Common myeloid progenitor, CD34-positive (primary cell): Measurements from ENCODE around the gene DRD2.

ENCODE experiments used
- CTCF ChIA-PET: fragments of 350-600 bp; sonication (Branson Sonifier 250); formaldehyde crosslinking; loops from one replicate; lab custom pipeline; 2021; ENCODE audit warnings: antibody characterized with exemption; lab: Charles Lee
- POLR2A ChIA-PET: fragments of 350-600 bp; sonication (Branson Sonifier 250); formaldehyde crosslinking; loops from one replicate; lab custom pipeline; 2021; ENCODE audit warnings: antibody characterized with exemption; lab: Charles Lee
- DNase-seq, 3 donors: peaks; one replicate each; pipeline versions ENCODE4 v3.0.0 to v3.0.0-alpha.2; 2013
- H3K27ac ChIP-seq, 2 experiments: 1 replicate in 1 of 2; 2 replicates in 1 of 2; pipeline ENCODE4 v1.7.0; 2013; ENCODE audit warnings: inconsistent platforms in 2 of 2, low read length in 2 of 2, mild to moderate bottlenecking in 2 of 2, low read depth in 1 of 2, moderate library complexity in 1 of 2; ENCODE audit not compliant: severe bottlenecking in 2 of 2, insufficient read depth in 1 of 2, poor library complexity in 1 of 2
- H3K27me3 ChIP-seq, 5 experiments: replicated peaks in 2 of 5; 1 replicate in 3 of 5; 2 replicates in 2 of 5; pipeline versions ENCODE4 v1.6.1 to v1.7.0; 2013; ENCODE audit warnings: low read length in 4 of 5, mild to moderate bottlenecking in 2 of 5, moderate library complexity in 2 of 5, inconsistent platforms in 1 of 5; ENCODE audit not compliant: insufficient read depth in 5 of 5, control insufficient read depth in 4 of 5
- H3K36me3 ChIP-seq, 4 experiments: 1 replicate in 2 of 4; 2 replicates in 2 of 4; pipeline versions ENCODE4 v1.6.1 to v1.7.0; 2013; ENCODE audit warnings: low read length in 3 of 4, control low read depth in 1 of 4, mild to moderate bottlenecking in 1 of 4; ENCODE audit not compliant: control insufficient read depth in 4 of 4, insufficient read depth in 4 of 4
- H3K4me1 ChIP-seq, 4 experiments: 1 replicate in 3 of 4; 2 replicates in 1 of 4; pipeline versions ENCODE4 v1.6.1 to v1.7.1; 2013; ENCODE audit warnings: low read length in 3 of 4, mild to moderate bottlenecking in 3 of 4, control low read depth in 1 of 4, inconsistent platforms in 1 of 4, moderate library complexity in 1 of 4; ENCODE audit not compliant: control insufficient read depth in 4 of 4, insufficient read depth in 4 of 4; ENCODE audit errors: control extremely low read depth in 1 of 4
- H3K4me3 ChIP-seq, 7 experiments: 1 replicate in 4 of 7; 2 replicates in 3 of 7; pipeline versions ENCODE4 v1.5.1 to v1.7.0; 2013; ENCODE audit warnings: mild to moderate bottlenecking in 7 of 7, low read length in 6 of 7, moderate library complexity in 6 of 7, inconsistent platforms in 2 of 7, low read depth in 2 of 7, control low read depth in 1 of 7; ENCODE audit not compliant: insufficient read depth in 4 of 7, control insufficient read depth in 1 of 7; ENCODE audit errors: extremely low read depth in 1 of 7
- H3K9me3 ChIP-seq, 5 experiments: 1 replicate in 4 of 5; 2 replicates in 1 of 5; pipeline versions ENCODE4 v1.6.1 to v1.7.1; 2013; ENCODE audit warnings: low read length in 4 of 5, mild to moderate bottlenecking in 2 of 5, inconsistent platforms in 1 of 5, low read depth in 1 of 5, moderate library complexity in 1 of 5; ENCODE audit not compliant: control insufficient read depth in 4 of 5, insufficient read depth in 2 of 5; ENCODE audit errors: control extremely low read depth in 1 of 5
- WGBS: methylation state at CpG from one replicate; pipeline ENCODE4 v1.1.5; 2013; ENCODE audit not compliant: insufficient coverage; 5-methylcytosine and 5-hydroxymethylcytosine counted together

Gene DRD2

GRCh38 chr11:113514856-113515255 is 39.7 kb upstream of the DRD2 start:
- peaks cover 0 to 13% (median 0%) of the 10 kb centered on the region in 5 experiments for H3K27me3 ChIP-seq
- H3K9me3 ChIP-seq: peaks cover 0 to 2% (median 0%) of the 10 kb centered on the region in 5 experiments
- POLR2A ChIA-PET: no interaction called here
- H3K27ac ChIP-seq: no peak overlapping the region
- CTCF ChIA-PET: no interaction called here
- H3K36me3 ChIP-seq: no peaks in the 10 kb centered on the region
- H3K4me3 ChIP-seq: no peak overlapping the region
- no peaks in the 10 kb centered on the region for H3K4me1 ChIP-seq
- no peak for DNase-seq
- 89% methylated on average over 2 of the region's 2 CpGs for WGBS

- no peak for DNase-seq
- Histone ChIP-seq H3K27ac (no peak overlapping the region), H3K36me3 (no peaks in the 10 kb centered on the region), H3K4me3 (no peak overlapping the region), H3K9me3 (no peaks in the 10 kb centered on the region), H3K4me1 (no peaks in the 10 kb centered on the region), H3K27me3 (peaks cover 0 to 29% (median 3%) of the 10 kb centered on the region in 5 experiments)
- ChIA-PET CTCF (interaction anchor here (1.6 kb wide), 1 partner anchor 11 kb away, joined by 7 read pairs; no protein-coding TSS in a partner anchor), POLR2A (no interaction called here)
Measured at GRCh38 chr11:113507341-113507740, 32.1 kb upstream of the DRD2 start.

GRCh38 chr11:113506893-113507292 is 31.7 kb upstream of the DRD2 start:
- H3K4me1 ChIP-seq: no peaks in the 10 kb centered on the region
- H3K27ac ChIP-seq: no peak overlapping the region
- ChIA-PET POLR2A (no interaction called here), CTCF (no interaction called here)
- peaks cover 0 to 31% (median 3%) of the 10 kb centered on the region in 5 experiments for H3K27me3 ChIP-seq
- WGBS: no CpG with 5 or more reads among the region's 1 CpG
- no peak overlapping the region for H3K4me3 ChIP-seq
- no peaks in the 10 kb centered on the region for H3K36me3 ChIP-seq
- no peak for DNase-seq
- no peaks in the 10 kb centered on the region for H3K9me3 ChIP-seq

DNA sequence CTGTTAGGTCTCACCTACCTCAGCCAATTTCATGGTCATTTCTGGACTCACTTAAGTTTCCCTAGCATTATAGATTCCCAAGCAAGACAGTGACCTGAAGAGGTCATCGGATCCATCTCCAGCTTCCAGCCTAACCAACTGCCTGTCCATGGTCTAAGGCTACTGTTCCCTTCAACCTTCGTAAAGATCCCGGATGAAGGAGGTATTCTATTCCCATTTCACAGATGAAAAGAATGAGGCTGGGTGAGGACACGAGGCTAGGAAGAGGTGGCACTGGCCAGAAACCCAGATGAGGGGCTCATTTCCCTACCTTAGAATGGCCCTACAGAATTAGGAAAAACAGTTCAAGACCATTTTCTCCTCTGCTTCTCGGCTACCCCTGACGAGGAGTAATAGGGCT is 31.3 kb upstream of the DRD2 start:
- ChIA-PET POLR2A (no interaction called here), CTCF (no interaction called here)
- H3K9me3 ChIP-seq: no peaks in the 10 kb centered on the region
- no peak overlapping the region for H3K27ac ChIP-seq
- 67% methylated on average over 1 of the region's 6 CpGs for WGBS
- no peaks in the 10 kb centered on the region for H3K36me3 ChIP-seq
- no peak for DNase-seq
- no peak overlapping the region for H3K4me3 ChIP-seq
- peaks cover 0 to 31% (median 3%) of the 10 kb centered on the region in 5 experiments for H3K27me3 ChIP-seq
- H3K4me1 ChIP-seq: no peaks in the 10 kb centered on the region

GRCh38 chr11:113505541-113506375 is 30.6 kb upstream of the DRD2 start:
- Histone ChIP-seq H3K27ac (no peak overlapping the region), H3K4me3 (no peak overlapping the region), H3K9me3 (no peaks in the 10 kb centered on the region), H3K36me3 (no peaks in the 10 kb centered on the region), H3K4me1 (no peaks in the 10 kb centered on the region), H3K27me3 (peaks cover 0 to 30% (median 5%) of the 10 kb centered on the region in 5 experiments)
- 54% methylated on average over 8 of the region's 12 CpGs for WGBS
- no peak for DNase-seq
- ChIA-PET CTCF (no interaction called here), POLR2A (no interaction called here)

DNA sequence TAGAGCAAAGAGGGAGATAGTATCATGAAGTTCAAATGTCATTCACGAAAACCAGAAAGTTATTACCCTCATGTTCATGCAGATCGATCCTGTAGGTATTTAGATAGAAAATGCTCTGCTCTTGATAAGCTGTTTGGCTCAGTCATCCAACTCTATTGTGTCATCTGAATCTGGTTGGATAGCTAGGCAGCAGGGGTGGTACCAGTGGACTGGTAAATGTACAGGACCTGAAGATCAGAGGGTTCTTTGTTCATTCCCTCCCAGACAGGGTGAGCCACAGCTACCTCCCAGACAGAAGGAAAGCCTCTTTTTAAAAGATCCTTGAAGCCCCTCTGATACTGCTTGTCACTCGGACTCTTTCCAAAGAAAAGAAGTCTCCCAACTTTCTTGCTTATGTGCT is 29.8 kb upstream of the DRD2 start:
- Histone ChIP-seq H3K4me1 (no peaks in the 10 kb centered on the region), H3K36me3 (no peaks in the 10 kb centered on the region), H3K4me3 (no peak overlapping the region), H3K9me3 (peaks cover 0 to 1% (median 0%) of the 10 kb centered on the region in 5 experiments), H3K27me3 (peaks cover 0 to 27% (median 5%) of the 10 kb centered on the region in 5 experiments), H3K27ac (no peak overlapping the region)
- ChIA-PET POLR2A (no interaction called here), CTCF (no interaction called here)
- 100% methylated on average over 1 of the region's 3 CpGs for WGBS
- DNase-seq: no peak

DNA sequence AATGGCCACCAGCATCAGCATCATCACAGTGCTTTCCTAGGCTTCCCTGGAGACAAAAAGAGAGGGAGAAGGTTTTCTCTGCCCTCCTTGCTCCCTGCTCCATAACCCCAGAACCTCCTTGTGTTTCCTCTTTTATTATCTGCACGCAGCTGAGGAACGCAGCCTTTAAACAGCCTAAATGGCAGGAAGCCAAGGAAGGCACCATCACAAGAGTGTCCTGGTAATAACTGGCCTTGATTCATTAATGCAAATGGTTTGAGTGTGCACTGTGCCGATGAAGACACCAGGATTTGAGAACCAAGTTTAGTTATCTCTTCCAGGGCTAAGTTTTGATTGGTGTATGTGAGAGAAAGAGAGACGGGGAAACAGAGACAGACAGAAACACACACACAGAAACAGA is 29.4 kb upstream of the DRD2 start:
- DNase-seq: no peak
- H3K4me3 ChIP-seq: no peak overlapping the region
- WGBS: 75% methylated on average over 3 of the region's 4 CpGs
- POLR2A ChIA-PET: no interaction called here
- CTCF ChIA-PET: no interaction called here
- H3K27me3 ChIP-seq: peaks cover 0 to 27% (median 5%) of the 10 kb centered on the region in 5 experiments
- no peaks in the 10 kb centered on the region for H3K36me3 ChIP-seq
- no peak overlapping the region for H3K27ac ChIP-seq
- no peaks in the 10 kb centered on the region for H3K4me1 ChIP-seq
- H3K9me3 ChIP-seq: peaks cover 0 to 1% (median 0%) of the 10 kb centered on the region in 5 experiments
